Activated CD8-positive, alpha-beta T cell treated with anti-CD3 and anti-CD28 coated beads, Interleukin-2, amount 10 ng/mL, durations not matched to agents 7 days and 5 days (primary cell): ENCODE data around the gene GARIN1A. TPM values are rescaled to one million over a fixed set of nuclear protein-coding genes. Genes with fewer than 3 reads are reported as not detected.
"Not testable (repeated sequence)": the region's sequence is repeated elsewhere in the genome, so short reads cannot be mapped to it uniquely, and the experiment has no call there.

Source experiments
- ATAC-seq: fragments of 150-1000 bp; cut with Tn5 transposase; one replicate; pipeline ENCODE4 v1.10.0; 2021; ENCODE audit warnings: moderate library complexity
- CTCF ChIA-PET: fragments of 350-600 bp; sonication (Branson Sonifier 250); formaldehyde crosslinking; loops from one replicate; lab custom pipeline; 2021; ENCODE audit warnings: antibody characterized with exemption; lab: Charles Lee
- POLR2A ChIA-PET: fragments of 350-600 bp; sonication (Branson Sonifier 250); formaldehyde crosslinking; loops from one replicate; lab custom pipeline; 2021; ENCODE audit warnings: antibody characterized with exemption; lab: Charles Lee
- DNase-seq: peaks from one replicate; pipeline ENCODE4 v3.0.0-alpha.2; 2020
- H3K27ac Mint-ChIP-seq: one replicate; pipeline ENCODE4 v1.8.0; 2021; ENCODE audit warnings: mild to moderate bottlenecking, mixed read lengths
- H3K27me3 Mint-ChIP-seq: one replicate; pipeline ENCODE4 v1.8.0; 2021; ENCODE audit warnings: low read depth, mixed read lengths
- H3K36me3 Mint-ChIP-seq: one replicate; pipeline ENCODE4 v1.8.0; 2021; ENCODE audit warnings: low read depth, mixed read lengths
- H3K4me1 Mint-ChIP-seq: one replicate; pipeline ENCODE4 v1.8.0; 2021; ENCODE audit warnings: low read depth, mixed read lengths
- H3K4me3 Mint-ChIP-seq: one replicate; pipeline ENCODE4 v1.8.0; 2021; ENCODE audit warnings: mild to moderate bottlenecking, mixed read lengths
- H3K9me3 Mint-ChIP-seq: one replicate; pipeline ENCODE4 v1.8.0; 2022; ENCODE audit warnings: mixed read lengths; ENCODE audit not compliant: insufficient read depth
- total RNA-seq, 2 experiments: library from RNA; stranded (reverse); gene quantifications; one replicate each; pipeline ENCODE4 v1.2.3, GENCODE V29; 2021

GARIN1A gene
- under 1 TPM; 0.26 to 0.60 TPM for total RNA-seq

GRCh38 chr7:128671992-128672391, at the start of gene GARIN1A:
GARIN1A (plus strand) TSS chr7:128672292; CDS start chr7:128672398, 106 bp downstream.
- ATAC-seq (no peak), DNase-seq (no peak)
- no peaks in the 10 kb centered on the region for H3K36me3 Mint-ChIP-seq
- ChIA-PET CTCF (interaction anchor here (1.1 kb wide), 2 partner anchors 20 to 66 kb away, joined by 3 read pairs; no protein-coding TSS in a partner anchor), POLR2A (no interaction called here)
- no peak within 1 kb of the TSS for H3K27ac Mint-ChIP-seq
- H3K27me3 Mint-ChIP-seq, result peaks cover 14% of the 10 kb centered on the region
- no peaks in the 10 kb centered on the region for H3K9me3 Mint-ChIP-seq
- no peaks in the 10 kb centered on the region for H3K4me1 Mint-ChIP-seq
- no peak within 1 kb of the TSS for H3K4me3 Mint-ChIP-seq

GRCh38 chr7:128627124-128627523, 45.0 kb upstream of the GARIN1A start:
- H3K27me3 Mint-ChIP-seq, H3K9me3 Mint-ChIP-seq, POLR2A ChIA-PET, CTCF ChIA-PET, H3K4me3 Mint-ChIP-seq, H3K4me1 Mint-ChIP-seq, ATAC-seq, DNase-seq, H3K27ac Mint-ChIP-seq: not testable (repeated sequence)
- peaks cover 41% of the 10 kb centered on the region for H3K36me3 Mint-ChIP-seq

- DNase-seq, CTCF ChIA-PET, POLR2A ChIA-PET, H3K9me3 Mint-ChIP-seq, H3K4me1 Mint-ChIP-seq, H3K4me3 Mint-ChIP-seq, ATAC-seq, H3K27ac Mint-ChIP-seq, H3K27me3 Mint-ChIP-seq: not testable (repeated sequence)
- peaks cover 42% of the 10 kb centered on the region for H3K36me3 Mint-ChIP-seq
These were observed 38.2 kb upstream of the GARIN1A start for GRCh38 chr7:128633915-128634314.

GRCh38 chr7:128645206-128645605, 26.9 kb upstream of the GARIN1A start:
- H3K4me1 Mint-ChIP-seq, DNase-seq, H3K4me3 Mint-ChIP-seq, CTCF ChIA-PET, H3K27ac Mint-ChIP-seq, POLR2A ChIA-PET, H3K27me3 Mint-ChIP-seq, H3K9me3 Mint-ChIP-seq, ATAC-seq: not testable (repeated sequence)
- peaks cover 17% of the 10 kb centered on the region for H3K36me3 Mint-ChIP-seq

- H3K9me3 Mint-ChIP-seq, H3K27me3 Mint-ChIP-seq, H3K4me1 Mint-ChIP-seq, H3K27ac Mint-ChIP-seq, ATAC-seq, POLR2A ChIA-PET, H3K4me3 Mint-ChIP-seq, CTCF ChIA-PET, DNase-seq: not testable (repeated sequence)
- peaks cover 17% of the 10 kb centered on the region for H3K36me3 Mint-ChIP-seq
These were observed 26.2 kb upstream of the GARIN1A start for GRCh38 chr7:128645844-128646243.

GRCh38 chr7:128646877-128647276, 25.2 kb upstream of the GARIN1A start:
- H3K4me1 Mint-ChIP-seq, H3K27me3 Mint-ChIP-seq, POLR2A ChIA-PET, H3K4me3 Mint-ChIP-seq, DNase-seq, CTCF ChIA-PET, ATAC-seq, H3K9me3 Mint-ChIP-seq, H3K27ac Mint-ChIP-seq: not testable (repeated sequence)
- H3K36me3 Mint-ChIP-seq, result peaks cover 18% of the 10 kb centered on the region

- H3K27me3 Mint-ChIP-seq, POLR2A ChIA-PET, H3K27ac Mint-ChIP-seq, H3K9me3 Mint-ChIP-seq, H3K36me3 Mint-ChIP-seq, H3K4me3 Mint-ChIP-seq, ATAC-seq, CTCF ChIA-PET, H3K4me1 Mint-ChIP-seq, DNase-seq: not testable (repeated sequence)
These were observed 21.0 kb upstream of the GARIN1A start for GRCh38 chr7:128651096-128651495.

- H3K36me3 Mint-ChIP-seq, ATAC-seq, CTCF ChIA-PET, H3K4me1 Mint-ChIP-seq, POLR2A ChIA-PET, H3K4me3 Mint-ChIP-seq, H3K9me3 Mint-ChIP-seq, H3K27me3 Mint-ChIP-seq, DNase-seq, H3K27ac Mint-ChIP-seq: not testable (repeated sequence)
These were observed 19.5 kb upstream of the GARIN1A start for GRCh38 chr7:128652606-128653005.

GRCh38 chr7:128653197-128653596, 18.9 kb upstream of the GARIN1A start:
- H3K4me1 Mint-ChIP-seq, H3K9me3 Mint-ChIP-seq, CTCF ChIA-PET, POLR2A ChIA-PET, H3K36me3 Mint-ChIP-seq, H3K27ac Mint-ChIP-seq, ATAC-seq, H3K27me3 Mint-ChIP-seq, DNase-seq, H3K4me3 Mint-ChIP-seq: not testable (repeated sequence)

- H3K27ac Mint-ChIP-seq, POLR2A ChIA-PET, H3K4me3 Mint-ChIP-seq, H3K4me1 Mint-ChIP-seq, H3K27me3 Mint-ChIP-seq, H3K36me3 Mint-ChIP-seq, H3K9me3 Mint-ChIP-seq, DNase-seq, CTCF ChIA-PET, ATAC-seq: not testable (repeated sequence)
These were observed 18.0 kb upstream of the GARIN1A start for GRCh38 chr7:128654080-128654479.

GRCh38 chr7:128654501-128654900, 17.6 kb upstream of the GARIN1A start:
- POLR2A ChIA-PET, H3K27me3 Mint-ChIP-seq, DNase-seq, H3K36me3 Mint-ChIP-seq, H3K27ac Mint-ChIP-seq, H3K4me1 Mint-ChIP-seq, H3K9me3 Mint-ChIP-seq, H3K4me3 Mint-ChIP-seq, ATAC-seq: not testable (repeated sequence)
- CTCF ChIA-PET, result interaction anchor here (0.6 kb wide), 1 partner anchor 315 kb away, joined by 3 read pairs; no protein-coding TSS in a partner anchor

GRCh38 chr7:128658428-128658827, 13.7 kb upstream of the GARIN1A start:
- ATAC-seq, H3K4me3 Mint-ChIP-seq, POLR2A ChIA-PET, H3K4me1 Mint-ChIP-seq, H3K27me3 Mint-ChIP-seq, H3K9me3 Mint-ChIP-seq, CTCF ChIA-PET, DNase-seq, H3K27ac Mint-ChIP-seq: not testable (repeated sequence)
- H3K36me3 Mint-ChIP-seq, result peaks cover 11% of the 10 kb centered on the region

- Mint-ChIP-seq H3K27ac (no peak overlapping the region), H3K36me3 (peaks cover 11% of the 10 kb centered on the region), H3K4me3 (no peak overlapping the region), H3K4me1 (no peaks in the 10 kb centered on the region), H3K9me3 (peaks cover 3% of the 10 kb centered on the region), H3K27me3 (no peaks in the 10 kb centered on the region)
- ATAC-seq, result no peak
- CTCF ChIA-PET, result no interaction called here
- no peak for DNase-seq
- POLR2A ChIA-PET, result no interaction called here
These were observed 11.5 kb upstream of the GARIN1A start for GRCh38 chr7:128660596-128660995.
